ENCODE results near the gene WASF3.

Gene WASF3

DNA sequence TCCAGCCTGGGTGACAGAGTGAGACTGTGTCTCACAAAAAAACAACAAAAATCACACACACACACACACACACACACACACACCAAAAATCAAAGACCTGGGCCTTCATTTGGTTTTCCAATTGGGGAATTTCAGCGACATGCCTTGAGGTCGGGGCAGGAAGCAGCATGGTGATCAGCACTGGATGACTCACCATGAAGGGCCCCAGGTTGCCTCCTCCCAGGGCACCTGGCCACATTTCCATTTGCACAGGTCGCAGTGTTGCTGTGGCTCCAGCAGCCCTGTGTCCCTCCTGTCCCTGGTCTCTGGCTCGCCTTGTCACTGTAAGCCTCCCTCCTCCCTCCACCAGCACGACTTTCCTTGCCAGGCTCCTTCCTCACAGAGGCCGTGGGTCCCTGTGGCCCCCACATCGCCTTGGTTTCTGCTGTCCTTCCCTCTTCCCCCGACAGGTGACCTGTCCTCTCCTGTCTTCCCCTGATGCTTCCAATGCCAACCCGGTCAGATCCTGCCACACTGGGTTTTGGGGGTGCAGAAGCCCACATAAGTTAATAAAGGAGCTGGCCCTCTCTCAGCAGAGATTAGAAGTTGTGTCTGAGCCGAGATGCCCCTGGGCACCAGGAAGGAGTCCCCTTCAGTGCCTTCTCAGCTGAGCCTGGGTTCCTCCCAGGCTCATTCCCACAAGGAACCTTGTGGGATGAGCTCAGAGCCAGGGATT, 136.4 kb downstream of the WASF3 start:
- Histone ChIP-seq H3K27ac (ENCODE audit: low read depth, low read length) (no peak overlapping the region), H3K79me2 (ENCODE audit: control insufficient read depth, insufficient read depth, low read length, unreplicated experiment) (no peaks in the 10 kb centered on the region), H3K27me3 (ENCODE audit: insufficient read depth, low read length) (no peaks in the 10 kb centered on the region)

DNA sequence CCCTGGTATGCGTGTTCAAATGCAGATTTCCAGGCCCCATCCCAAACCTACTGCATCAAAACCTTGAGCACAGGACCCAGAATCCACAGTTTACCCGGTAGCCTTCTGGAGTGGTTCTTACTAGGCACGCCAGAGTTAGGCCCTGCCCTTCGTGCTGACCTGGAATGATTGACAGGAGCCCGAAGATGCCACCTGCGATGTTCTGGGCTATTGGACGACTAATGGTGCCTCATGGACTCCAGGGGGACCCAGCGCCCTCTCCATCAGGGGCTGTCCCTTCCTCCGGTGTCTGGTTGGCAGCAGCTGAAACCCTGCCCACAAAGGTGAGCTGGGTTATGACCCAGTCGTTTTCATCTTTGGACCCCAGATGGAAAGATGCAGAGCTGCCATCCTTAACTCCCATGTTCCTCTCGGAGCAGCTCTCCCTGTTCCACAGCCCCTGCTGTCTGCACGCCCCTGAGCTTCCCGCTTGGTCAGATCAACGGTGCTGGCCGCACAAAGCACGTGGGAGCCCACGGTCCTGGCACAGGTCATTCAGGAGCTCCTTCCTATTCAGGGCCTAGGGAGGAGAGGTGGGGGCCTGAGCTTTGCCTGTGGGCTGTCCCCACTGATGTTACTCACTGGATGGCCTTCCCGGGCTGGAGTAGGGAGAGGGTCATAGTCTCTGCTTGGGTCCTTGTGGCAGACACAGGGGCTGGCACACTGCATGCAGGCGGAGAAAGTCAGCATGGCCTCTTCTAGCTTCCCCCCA, 137.3 kb downstream of the WASF3 start:
- H3K36me3 ChIP-seq (ENCODE audit: insufficient read depth, low read length): peaks cover 5% of the 10 kb centered on the region
- no peaks in the 10 kb centered on the region for H3K27me3 ChIP-seq (ENCODE audit: insufficient read depth, low read length)
- no peaks in the 10 kb centered on the region for H3K4me1 ChIP-seq (ENCODE audit: control insufficient read depth, insufficient read depth, low read length, unreplicated experiment)
- H2AFZ ChIP-seq (ENCODE audit: low read length, unreplicated experiment): no peak overlapping the region
- no peaks in the 10 kb centered on the region for H3K79me2 ChIP-seq (ENCODE audit: control insufficient read depth, insufficient read depth, low read length, unreplicated experiment)
- no peak overlapping the region for H3K4me3 ChIP-seq (ENCODE audit: low read depth, low read length)
- no peak overlapping the region for H3K27ac ChIP-seq (ENCODE audit: low read depth, low read length)

More for the DNA sequence above, 136.4 kb downstream of the WASF3 start:
- peaks cover 10% of the 10 kb centered on the region for H3K36me3 ChIP-seq (ENCODE audit: insufficient read depth, low read length)
- H3K4me1 ChIP-seq (ENCODE audit: control insufficient read depth, insufficient read depth, low read length, unreplicated experiment): no peaks in the 10 kb centered on the region
- H2AFZ ChIP-seq (ENCODE audit: low read length, unreplicated experiment): no peak overlapping the region
- no peak overlapping the region for H3K4me3 ChIP-seq (ENCODE audit: low read depth, low read length)

DNA sequence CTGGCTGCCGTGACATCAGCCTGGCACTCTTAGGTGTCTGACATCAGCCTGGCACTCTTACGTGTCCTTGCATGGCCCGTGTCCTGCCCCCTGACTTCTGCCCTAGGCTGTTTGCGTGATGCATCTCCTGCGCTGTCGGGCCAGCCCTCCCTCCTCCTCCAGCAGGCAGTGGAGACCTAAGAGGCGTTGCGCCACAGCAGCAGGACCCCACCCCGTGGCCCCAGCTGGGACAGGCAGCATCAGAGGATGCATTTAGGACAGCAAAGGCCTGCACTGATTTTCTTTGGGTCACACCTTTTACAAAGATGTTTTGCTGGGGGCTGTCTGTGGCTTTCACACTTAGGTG, 137.8 kb downstream of the WASF3 start:
- H3K27me3 ChIP-seq (ENCODE audit: insufficient read depth, low read length): no peaks in the 10 kb centered on the region
- H3K36me3 ChIP-seq (ENCODE audit: insufficient read depth, low read length): peaks cover 5% of the 10 kb centered on the region
- no peaks in the 10 kb centered on the region for H3K79me2 ChIP-seq (ENCODE audit: control insufficient read depth, insufficient read depth, low read length, unreplicated experiment)
- no peaks in the 10 kb centered on the region for H3K4me1 ChIP-seq (ENCODE audit: control insufficient read depth, insufficient read depth, low read length, unreplicated experiment)
- no peak overlapping the region for H3K4me3 ChIP-seq (ENCODE audit: low read depth, low read length)
- H2AFZ ChIP-seq (ENCODE audit: low read length, unreplicated experiment): no peak overlapping the region
- no peak overlapping the region for H3K27ac ChIP-seq (ENCODE audit: low read depth, low read length)

DNA sequence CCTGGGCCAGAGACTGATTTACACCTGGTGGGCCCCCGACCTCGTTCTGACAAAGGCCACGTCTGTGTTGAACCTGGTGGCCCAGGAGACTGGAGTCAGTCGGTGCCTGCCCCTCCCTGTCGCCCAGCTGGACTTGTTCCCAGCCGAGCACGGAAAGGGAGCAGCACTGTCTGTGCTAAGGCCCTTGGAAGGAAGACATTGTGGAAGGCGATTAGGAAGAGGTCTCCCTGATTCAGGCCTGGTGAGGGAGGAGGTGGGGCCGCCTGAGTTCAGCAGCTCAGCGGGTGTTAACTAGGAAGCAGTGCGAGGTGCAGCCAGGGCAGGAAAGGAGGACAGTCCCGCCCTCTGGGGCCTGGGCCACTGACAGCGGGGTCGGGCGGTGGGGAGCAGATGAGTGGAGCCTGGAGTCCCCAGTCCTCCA, 138.4 kb downstream of the WASF3 start:
- Histone ChIP-seq H3K27me3 (ENCODE audit: insufficient read depth, low read length) (no peaks in the 10 kb centered on the region), H3K79me2 (ENCODE audit: control insufficient read depth, insufficient read depth, low read length, unreplicated experiment) (no peaks in the 10 kb centered on the region), H3K36me3 (ENCODE audit: insufficient read depth, low read length) (no peaks in the 10 kb centered on the region; the same call in 1 of the 2 replicates), H3K4me1 (ENCODE audit: control insufficient read depth, insufficient read depth, low read length, unreplicated experiment) (no peaks in the 10 kb centered on the region), H2AFZ (ENCODE audit: low read length, unreplicated experiment) (no peak overlapping the region), H3K4me3 (ENCODE audit: low read depth, low read length) (no peak overlapping the region), H3K27ac (ENCODE audit: low read depth, low read length) (no peak overlapping the region)

DNA sequence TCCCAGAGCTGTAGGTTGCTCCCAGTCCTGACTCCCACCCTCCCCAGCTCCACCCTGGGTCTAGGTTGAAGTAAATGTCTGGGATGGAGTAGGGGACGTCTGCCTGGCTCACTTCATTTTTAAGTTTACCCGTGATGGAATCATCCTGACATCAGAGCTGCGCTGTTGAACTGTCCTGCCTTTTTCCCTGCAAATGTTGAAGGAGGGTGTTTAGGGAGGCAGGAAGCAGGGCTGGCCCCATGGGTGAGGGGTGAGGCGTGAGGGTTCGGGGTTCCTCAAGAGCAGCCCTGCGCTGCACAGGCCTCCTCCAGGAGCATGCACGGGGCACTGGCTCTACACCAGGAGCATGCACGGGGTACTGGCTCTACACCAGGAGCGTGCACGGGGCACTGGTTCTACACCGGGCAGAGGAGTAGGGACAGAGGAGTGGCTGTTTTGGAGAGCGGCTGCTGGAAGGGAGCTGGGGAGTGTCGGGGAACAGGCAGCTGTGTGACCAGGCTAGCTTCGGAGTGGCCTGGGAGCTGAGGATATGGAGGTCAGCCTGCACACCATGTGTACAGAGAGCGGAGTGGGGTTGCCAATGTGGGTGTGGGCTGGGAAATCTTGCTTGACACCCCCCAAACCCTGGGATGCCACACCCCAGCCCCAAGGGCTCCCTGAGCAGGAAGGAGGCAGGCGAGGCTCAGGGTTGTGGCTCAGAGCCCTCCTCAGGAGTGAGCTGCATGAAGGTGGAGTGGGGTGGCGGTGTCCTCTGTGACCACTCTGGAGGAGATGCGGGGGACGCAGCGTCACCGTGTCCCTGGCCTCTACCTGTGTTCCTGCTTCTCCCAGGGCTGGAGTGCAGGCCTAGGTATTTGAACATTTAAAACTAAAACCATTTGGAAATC, 139.8 kb downstream of the WASF3 start:
- Histone ChIP-seq H3K27me3 (ENCODE audit: insufficient read depth, low read length) (no peaks in the 10 kb centered on the region), H2AFZ (ENCODE audit: low read length, unreplicated experiment) (no peak overlapping the region), H3K4me1 (ENCODE audit: control insufficient read depth, insufficient read depth, low read length, unreplicated experiment) (no peaks in the 10 kb centered on the region), H3K36me3 (ENCODE audit: insufficient read depth, low read length) (no peaks in the 10 kb centered on the region), H3K27ac (ENCODE audit: low read depth, low read length) (no peak overlapping the region), H3K79me2 (ENCODE audit: control insufficient read depth, insufficient read depth, low read length, unreplicated experiment) (no peaks in the 10 kb centered on the region), H3K4me3 (ENCODE audit: low read depth, low read length) (no peak overlapping the region)

DNA sequence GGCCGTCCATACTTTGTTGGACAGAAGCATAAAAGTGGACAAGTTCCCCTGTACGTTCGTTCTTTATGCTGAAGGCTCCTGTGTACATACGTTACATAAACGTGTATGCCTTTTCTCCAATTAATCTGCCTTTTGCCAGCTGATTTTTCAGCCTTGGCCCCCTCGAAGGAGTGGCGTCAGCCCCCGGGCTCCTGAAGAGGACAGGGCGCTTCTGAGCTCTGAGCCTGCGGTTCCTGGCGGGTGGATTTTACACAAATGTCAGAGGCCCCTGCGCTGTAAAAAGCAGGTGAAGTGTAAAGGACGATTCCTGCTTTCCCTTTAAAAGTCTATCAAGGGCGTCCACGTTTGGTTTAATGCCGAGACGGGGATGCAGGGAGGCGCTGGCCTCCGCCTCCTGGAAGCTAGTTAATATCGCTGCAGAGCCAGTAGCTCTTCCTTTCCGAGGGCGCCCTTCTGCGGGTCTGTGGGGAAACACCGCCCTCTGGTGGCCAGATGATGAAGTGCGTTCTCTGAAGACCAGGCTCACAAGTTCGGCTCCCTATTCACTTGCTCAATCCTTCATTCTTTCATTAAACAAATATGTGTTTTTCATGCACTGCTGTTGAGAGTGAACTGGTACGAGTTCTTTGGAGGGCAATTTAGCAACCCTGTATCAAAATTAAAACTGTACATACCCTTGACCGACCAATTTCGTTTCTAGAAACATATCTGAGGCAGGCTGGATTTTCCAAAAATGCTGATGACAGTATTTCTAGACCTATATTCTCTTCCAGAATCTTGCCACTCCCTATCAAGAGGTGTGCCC, 141.1 kb downstream of the WASF3 start:
- no peaks in the 10 kb centered on the region for H3K4me1 ChIP-seq (ENCODE audit: control insufficient read depth, insufficient read depth, low read length, unreplicated experiment)
- no peaks in the 10 kb centered on the region for H3K79me2 ChIP-seq (ENCODE audit: control insufficient read depth, insufficient read depth, low read length, unreplicated experiment)
- no peaks in the 10 kb centered on the region for H3K36me3 ChIP-seq (ENCODE audit: insufficient read depth, low read length)
- H3K4me3 ChIP-seq (ENCODE audit: low read depth, low read length): peak overlapping the region; percentile 30; the same call in 1 of the 2 replicates
- H2AFZ ChIP-seq (ENCODE audit: low read length, unreplicated experiment): peak overlapping the region; percentile 77
- no peak overlapping the region for H3K27ac ChIP-seq (ENCODE audit: low read depth, low read length)
- H3K27me3 ChIP-seq (ENCODE audit: insufficient read depth, low read length): no peaks in the 10 kb centered on the region

DNA sequence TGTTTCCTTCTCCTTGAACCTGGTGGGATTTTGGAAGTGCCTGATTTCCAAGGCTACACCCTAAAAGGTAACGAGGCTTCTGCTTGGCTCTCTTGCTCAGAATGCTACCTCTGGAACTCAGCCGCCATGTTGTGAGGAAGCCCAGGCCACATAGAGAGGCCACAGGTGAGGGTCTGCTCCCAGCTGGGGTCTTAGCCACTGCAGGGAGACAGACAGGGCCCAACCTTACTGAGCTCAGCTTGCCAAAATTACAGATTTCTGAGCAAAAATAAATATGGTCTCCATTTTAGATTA, 141.7 kb downstream of the WASF3 start:
- Histone ChIP-seq H3K4me3 (ENCODE audit: low read depth, low read length) (no peak overlapping the region), H2AFZ (ENCODE audit: low read length, unreplicated experiment) (no peak overlapping the region)

DNA sequence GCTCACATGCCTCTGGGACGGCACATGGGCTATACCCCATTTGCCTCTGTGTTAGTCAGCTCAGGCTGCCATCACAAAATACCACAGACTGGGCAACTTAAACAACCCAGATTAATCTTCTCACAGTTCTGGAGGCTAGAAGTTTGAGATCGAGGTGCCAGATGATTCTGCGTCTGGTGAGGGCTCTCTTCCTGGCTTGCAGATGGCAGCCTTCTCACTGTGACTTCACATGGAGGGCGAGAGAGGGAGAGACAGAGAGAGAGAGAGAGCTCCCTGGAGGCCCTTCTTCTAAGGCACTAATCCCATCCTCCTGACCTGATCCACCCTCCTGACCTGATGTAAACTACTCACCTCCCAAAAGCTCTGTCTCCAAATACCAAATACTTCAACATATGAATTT, 148.1 kb downstream of the WASF3 start:
- Histone ChIP-seq H3K27ac (ENCODE audit: low read depth, low read length) (no peak overlapping the region), H3K4me3 (ENCODE audit: low read depth, low read length) (no peak overlapping the region), H3K79me2 (ENCODE audit: control insufficient read depth, insufficient read depth, low read length, unreplicated experiment) (no peaks in the 10 kb centered on the region), H3K27me3 (ENCODE audit: insufficient read depth, low read length) (peaks cover 8% of the 10 kb centered on the region), H3K36me3 (ENCODE audit: insufficient read depth, low read length) (no peaks in the 10 kb centered on the region), H2AFZ (ENCODE audit: low read length, unreplicated experiment) (no peak overlapping the region), H3K4me1 (ENCODE audit: control insufficient read depth, insufficient read depth, low read length, unreplicated experiment) (no peaks in the 10 kb centered on the region)

More for the DNA sequence above, 141.7 kb downstream of the WASF3 start:
- H3K27me3 ChIP-seq (ENCODE audit: insufficient read depth, low read length): no peaks in the 10 kb centered on the region
- no peaks in the 10 kb centered on the region for H3K79me2 ChIP-seq (ENCODE audit: control insufficient read depth, insufficient read depth, low read length, unreplicated experiment)
- no peaks in the 10 kb centered on the region for H3K36me3 ChIP-seq (ENCODE audit: insufficient read depth, low read length)
- no peak overlapping the region for H3K27ac ChIP-seq (ENCODE audit: low read depth, low read length)
- H3K4me1 ChIP-seq (ENCODE audit: control insufficient read depth, insufficient read depth, low read length, unreplicated experiment): no peaks in the 10 kb centered on the region

DNA sequence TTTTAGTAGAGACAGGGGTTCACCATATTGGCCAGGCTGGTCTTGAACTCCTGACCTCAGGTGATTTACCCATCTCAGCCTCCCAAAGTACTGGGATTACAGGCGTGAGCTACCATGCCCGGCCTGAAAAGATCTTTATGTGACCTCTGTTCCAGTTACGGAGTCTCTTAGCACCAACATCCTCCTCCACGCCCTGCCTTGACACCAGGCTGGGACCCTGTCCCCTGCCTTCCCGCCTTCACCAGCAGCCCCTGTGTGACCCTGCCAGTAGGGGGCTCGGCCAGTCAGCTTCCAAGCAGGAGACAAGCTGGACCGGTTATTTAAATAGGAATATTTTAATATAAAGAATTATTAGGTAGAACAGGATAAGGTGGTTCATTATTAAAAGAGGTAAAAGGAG, 148.9 kb downstream of the WASF3 start:
- Histone ChIP-seq H3K4me3 (ENCODE audit: low read depth, low read length) (no peak overlapping the region), H3K4me1 (ENCODE audit: control insufficient read depth, insufficient read depth, low read length, unreplicated experiment) (no peaks in the 10 kb centered on the region), H3K36me3 (ENCODE audit: insufficient read depth, low read length) (no peaks in the 10 kb centered on the region), H3K27ac (ENCODE audit: low read depth, low read length) (no peak overlapping the region), H3K27me3 (ENCODE audit: insufficient read depth, low read length) (peaks cover 16% of the 10 kb centered on the region), H3K79me2 (ENCODE audit: control insufficient read depth, insufficient read depth, low read length, unreplicated experiment) (no peaks in the 10 kb centered on the region), H2AFZ (ENCODE audit: low read length, unreplicated experiment) (no peak overlapping the region)

Measured in ACC112 (cell line).